ENCODE measurements around the gene RPUSD1.

RPUSD1 gene

GRCh38 chr16:817001-817906, 29.1 kb upstream of the RPUSD1 start:
- H3K4me3 ChIP-seq (ENCODE audit: low read depth, low read length), result no peak overlapping the region
- TF ChIP-seq MAX (IDR thresholded peaks at IDR 0.05; ENCODE audit: low read depth, low read length), result no peak
- TF ChIP-seq CTCF (IDR thresholded peaks at IDR 0.05; ENCODE audit: low read depth, low read length), result no peak
- no peak for TF ChIP-seq POLR2A (IDR thresholded peaks at IDR 0.05; ENCODE audit: extremely low read depth, insufficient read length)
- no peak for TF ChIP-seq MYC (IDR thresholded peaks at IDR 0.05; ENCODE audit: low read depth, low read length)
- no peak for DNase-seq (ENCODE audit: low read depth)

GRCh38 chr16:815861-816260, 27.7 kb upstream of the RPUSD1 start:
- H3K4me3 ChIP-seq (ENCODE audit: low read depth, low read length), result no peak overlapping the region
- no peak for DNase-seq (ENCODE audit: low read depth)
- no peak for TF ChIP-seq POLR2A (IDR thresholded peaks at IDR 0.05; ENCODE audit: extremely low read depth, insufficient read length)
- no peak for TF ChIP-seq MYC (IDR thresholded peaks at IDR 0.05; ENCODE audit: low read depth, low read length)
- no peak for TF ChIP-seq CTCF (IDR thresholded peaks at IDR 0.05; ENCODE audit: low read depth, low read length)
- TF ChIP-seq MAX (IDR thresholded peaks at IDR 0.05; ENCODE audit: low read depth, low read length), result no peak

GRCh38 chr16:814974-815373, 26.8 kb upstream of the RPUSD1 start:
- no peak for DNase-seq (ENCODE audit: low read depth)
- H3K4me3 ChIP-seq (ENCODE audit: low read depth, low read length), result no peak overlapping the region
- TF ChIP-seq POLR2A (IDR thresholded peaks at IDR 0.05; ENCODE audit: extremely low read depth, insufficient read length) (no peak), CTCF (IDR thresholded peaks at IDR 0.05; ENCODE audit: low read depth, low read length) (no peak), MAX (IDR thresholded peaks at IDR 0.05; ENCODE audit: low read depth, low read length) (no peak), MYC (IDR thresholded peaks at IDR 0.05; ENCODE audit: low read depth, low read length) (no peak)

- no peak for TF ChIP-seq POLR2A (IDR thresholded peaks at IDR 0.05; ENCODE audit: extremely low read depth, insufficient read length)
- TF ChIP-seq CTCF (IDR thresholded peaks at IDR 0.05; ENCODE audit: low read depth, low read length), result no peak
- TF ChIP-seq MYC (IDR thresholded peaks at IDR 0.05; ENCODE audit: low read depth, low read length), result no peak
- no peak for TF ChIP-seq MAX (IDR thresholded peaks at IDR 0.05; ENCODE audit: low read depth, low read length)
- H3K4me3 ChIP-seq (ENCODE audit: low read depth, low read length), result no peak overlapping the region
- no peak for DNase-seq (ENCODE audit: low read depth)
These were observed 25.8 kb upstream of the RPUSD1 start for GRCh38 chr16:813916-814412.

GRCh38 chr16:813204-813915, 25.2 kb upstream of the RPUSD1 start:
- no peak overlapping the region for H3K4me3 ChIP-seq (ENCODE audit: low read depth, low read length)
- no peak for DNase-seq (ENCODE audit: low read depth)
- TF ChIP-seq MAX (IDR thresholded peaks at IDR 0.05; ENCODE audit: low read depth, low read length), result no peak
- TF ChIP-seq CTCF (IDR thresholded peaks at IDR 0.05; ENCODE audit: low read depth, low read length), result peak; percentile 13
